Bronchial epithelial cell (primary cell): ENCODE measurements around the gene CDS1. TPM values are rescaled to one million over a fixed set of nuclear protein-coding genes. Genes with fewer than 3 reads are reported as not detected.

Source experiments
- DNase-seq: peaks from one replicate; pipeline ENCODE4 v3.0.0-alpha.2; 2010; ENCODE audit warnings: low read depth
- FAIRE-seq: peaks from 2 replicates; lab custom pipeline; 2011; peaks lifted over from hg19 to GRCh38; lab: Jason Lieb, UNC
- H3K27me3 ChIP-seq: 2 replicates; pipeline ENCODE4 v1.5.1; 2011; ENCODE audit warnings: low read length; ENCODE audit not compliant: control insufficient read depth, insufficient read depth
- H3K36me3 ChIP-seq: 2 replicates; pipeline ENCODE4 v1.5.1; 2011; ENCODE audit warnings: low read length; ENCODE audit not compliant: control insufficient read depth, insufficient read depth
- H3K4me3 ChIP-seq: 2 replicates; pipeline ENCODE4 v1.5.1; 2011; ENCODE audit warnings: mild to moderate bottlenecking, low read depth, low read length, control low read depth
- CTCF ChIP-seq: IDR thresholded peaks from 2 replicates; pipeline ENCODE4 v1.5.1; 2011; ENCODE audit warnings: mild to moderate bottlenecking, moderate library complexity, low read length, control low read depth, inconsistent platforms; ENCODE audit not compliant: insufficient read depth, severe bottlenecking
- total RNA-seq: library from RNA; depleted of rRNA; stranded (reverse); fragments of >200 nt; gene quantifications from 2 replicates; pipeline ENCODE4 v1.2.1, GENCODE V29; 2014

Gene CDS1
- total RNA-seq, 1 donor from 2014 or later, result 20.0 TPM

- FAIRE-seq (peak; percentile 58), DNase-seq (peak; percentile 96)
- H3K27me3 ChIP-seq, result no peaks in the 10 kb centered on the region
- H3K4me3 ChIP-seq, result no peak overlapping the region
- TF ChIP-seq CTCF, result no peak
- H3K36me3 ChIP-seq, result peaks cover 11% of the 10 kb centered on the region
Observed at GRCh38 chr4:84691170-84691691, 108.3 kb downstream of the CDS1 start.

GRCh38 chr4:84691800-84692199 lies 108.9 kb downstream of the CDS1 start:
- H3K4me3 ChIP-seq, result no peak overlapping the region
- TF ChIP-seq CTCF, result no peak
- peaks cover 7% of the 10 kb centered on the region for H3K36me3 ChIP-seq
- peak; percentile 2 for DNase-seq
- no peaks in the 10 kb centered on the region for H3K27me3 ChIP-seq
- no peak for FAIRE-seq

GRCh38 chr4:84697159-84697558 lies 114.2 kb downstream of the CDS1 start:
- FAIRE-seq (no peak), DNase-seq (no peak)
- no peak overlapping the region for H3K4me3 ChIP-seq
- H3K27me3 ChIP-seq, result no peaks in the 10 kb centered on the region
- peaks cover 14% of the 10 kb centered on the region for H3K36me3 ChIP-seq
- TF ChIP-seq CTCF, result no peak

GRCh38 chr4:84697615-84698201 lies 114.8 kb downstream of the CDS1 start:
- TF ChIP-seq CTCF, result no peak
- FAIRE-seq (no peak), DNase-seq (no peak)
- Histone ChIP-seq H3K4me3 (no peak overlapping the region), H3K36me3 (peaks cover 16% of the 10 kb centered on the region), H3K27me3 (no peaks in the 10 kb centered on the region)

- H3K27me3 ChIP-seq, result no peaks in the 10 kb centered on the region
- H3K36me3 ChIP-seq, result peaks cover 18% of the 10 kb centered on the region
- TF ChIP-seq CTCF, result no peak
- DNase-seq (peak; percentile 30), FAIRE-seq (no peak)
- no peak overlapping the region for H3K4me3 ChIP-seq
Observed at GRCh38 chr4:84699001-84699671, 116.2 kb downstream of the CDS1 start.

Other genes with a start within 250 kb of the CDS1 start
- gene NKX6-1, start 83.8 kb upstream of the CDS1 start, total RNA-seq, result not detected in 2 replicates